CD4-positive, CD25-positive, alpha-beta regulatory T cell (primary cell): ENCODE data around the gene TNPO3. TPM values are rescaled to one million over a fixed set of nuclear protein-coding genes. Genes with fewer than 3 reads are reported as not detected.

ENCODE experiments used
- ATAC-seq, 2 donors: fragments of 150-1000 bp; cut with Tn5 transposase; one replicate each; pipeline ENCODE4 v1.10.0; 2021; ENCODE audit warnings: low read depth in 2 of 2, moderate number of reproducible peaks in 2 of 2, moderate library complexity in 1 of 2
- DNase-seq, 3 donors: peaks; one replicate each; pipeline versions ENCODE4 v3.0.0 to v3.0.0-alpha.2; 2012 to 2022; ENCODE audit warnings: mixed read lengths in 1 of 3
- H3K27ac ChIP-seq: one replicate; pipeline ENCODE4 v1.7.0; 2013; ENCODE audit warnings: mild to moderate bottlenecking, low read length; ENCODE audit not compliant: insufficient read depth, poor library complexity, severe bottlenecking
- H3K27me3 ChIP-seq: one replicate; pipeline ENCODE4 v1.7.0; 2013; ENCODE audit warnings: low read length; ENCODE audit not compliant: control insufficient read depth, insufficient read depth
- H3K36me3 ChIP-seq: one replicate; pipeline ENCODE4 v1.7.0; 2013; ENCODE audit warnings: mild to moderate bottlenecking, low read length, moderate library complexity; ENCODE audit not compliant: control insufficient read depth, insufficient read depth
- H3K4me1 ChIP-seq: 2 replicates; pipeline ENCODE4 v1.7.0; 2013; ENCODE audit warnings: mild to moderate bottlenecking, low read length; ENCODE audit not compliant: insufficient read depth, control insufficient read depth, poor library complexity, severe bottlenecking
- H3K4me3 ChIP-seq: one replicate; pipeline ENCODE4 v1.7.0; 2013; ENCODE audit warnings: low read depth, mild to moderate bottlenecking, low read length, moderate library complexity
- H3K9me3 ChIP-seq, 2 experiments: 1 replicate in 1 of 2; 2 replicates in 1 of 2; pipeline ENCODE4 v1.7.0; 2013; ENCODE audit warnings: low read length in 2 of 2, mild to moderate bottlenecking in 1 of 2, moderate library complexity in 1 of 2; ENCODE audit not compliant: control insufficient read depth in 2 of 2
- H3K27ac Mint-ChIP-seq, 3 donors: one replicate each; pipeline ENCODE4 v1.8.0; 2020 to 2022; ENCODE audit warnings: mild to moderate bottlenecking in 3 of 3, mixed read lengths in 3 of 3, moderate library complexity in 2 of 3
- H3K27me3 Mint-ChIP-seq: one replicate; pipeline ENCODE4 v1.8.0; 2022; ENCODE audit warnings: mild to moderate bottlenecking, mixed read lengths
- H3K36me3 Mint-ChIP-seq: one replicate; pipeline ENCODE4 v1.8.0; 2020; ENCODE audit warnings: mixed read lengths
- H3K4me1 Mint-ChIP-seq, 4 donors: one replicate each; pipeline ENCODE4 v1.8.0; 2020 to 2022; ENCODE audit warnings: mixed read lengths in 4 of 4, mild to moderate bottlenecking in 1 of 4
- H3K4me3 Mint-ChIP-seq, 4 donors: one replicate each; pipeline ENCODE4 v1.8.0; 2020 to 2022; ENCODE audit warnings: mild to moderate bottlenecking in 4 of 4, mixed read lengths in 4 of 4, moderate library complexity in 3 of 4
- H3K9me3 Mint-ChIP-seq, 7 donors: one replicate each; pipeline ENCODE4 v1.8.0; 2020 to 2022; ENCODE audit warnings: mixed read lengths in 7 of 7, mild to moderate bottlenecking in 3 of 7, moderate library complexity in 2 of 7
- polyA plus RNA-seq, 4 donors: library from polyadenylated mRNA; unstranded; fragments of 300-500 nt; fragmentation: Illumina TruSeq; gene quantifications; one replicate each; pipeline ENCODE4 v1.2.3, GENCODE V29; 2021
- total RNA-seq: library from RNA; stranded (reverse); gene quantifications from one replicate; pipeline ENCODE4 v1.2.3, GENCODE V29; 2022

TNPO3 gene
- total and polyA plus RNA-seq, 5 donors from 2014 or later: 31.6 to 48.8 (median 36.2) TPM

DNA sequence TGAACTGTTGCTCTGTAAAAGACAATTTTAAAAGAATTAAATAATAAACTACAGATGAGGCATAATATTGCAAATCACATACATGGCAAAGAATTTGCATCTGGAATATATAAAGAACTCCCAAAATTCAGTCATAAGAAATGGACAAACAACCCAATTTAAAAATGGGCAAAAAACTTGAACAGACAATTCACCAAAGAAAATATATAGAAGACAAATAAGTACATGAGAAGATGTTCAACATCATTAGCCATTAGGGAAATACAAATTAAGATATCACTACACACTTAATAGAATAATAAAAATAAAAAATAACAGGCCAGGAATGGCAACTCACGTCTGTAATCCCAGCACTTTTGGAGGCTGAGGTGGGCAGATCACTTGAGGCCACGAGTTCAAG is 22.0 kb upstream of the TNPO3 start:
- peaks cover 39% of the 10 kb centered on the region for H3K27me3 Mint-ChIP-seq

DNA sequence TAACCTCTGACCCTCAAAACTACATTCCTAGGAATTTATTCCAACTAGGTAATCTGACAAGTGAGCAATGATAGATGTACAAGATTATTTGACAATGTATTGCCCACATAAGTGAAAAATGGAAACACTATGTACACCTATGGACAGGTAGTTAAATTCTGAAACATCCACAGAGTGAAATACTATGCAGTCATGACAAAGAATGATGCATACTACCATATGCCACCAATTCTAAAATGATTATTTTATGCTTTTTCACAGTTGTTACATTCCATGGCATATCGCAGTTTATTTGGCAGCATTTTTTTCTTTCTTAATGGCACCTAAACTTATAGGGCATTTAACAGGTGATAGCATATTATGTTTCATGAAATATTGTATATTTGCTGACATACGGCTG is 20.1 kb upstream of the TNPO3 start:
- H3K27ac ChIP-seq: no peak overlapping the region
- ATAC-seq: no peak
- H3K27me3 Mint-ChIP-seq: peaks cover 43% of the 10 kb centered on the region
- no peak overlapping the region for H3K4me3 ChIP-seq
- H3K4me1 ChIP-seq: no peaks in the 10 kb centered on the region
- H3K27me3 ChIP-seq: peaks cover 3% of the 10 kb centered on the region
- H3K27ac Mint-ChIP-seq: no peak overlapping the region
- H3K9me3 Mint-ChIP-seq: peaks cover 0 to 3% (median 0%) of the 10 kb centered on the region in 7 donors
- no peaks in the 10 kb centered on the region for H3K9me3 ChIP-seq
- H3K4me3 Mint-ChIP-seq: no peak overlapping the region
- H3K4me1 Mint-ChIP-seq: peaks cover 0 to 7% (median 6%) of the 10 kb centered on the region in 4 donors
- no peaks in the 10 kb centered on the region for H3K36me3 ChIP-seq
- no peak for DNase-seq
- peaks cover 6% of the 10 kb centered on the region for H3K36me3 Mint-ChIP-seq

More for the DNA sequence above, 22.0 kb upstream of the TNPO3 start:
- H3K9me3 Mint-ChIP-seq: peaks cover 0 to 3% (median 0%) of the 10 kb centered on the region in 7 donors
- no peak for DNase-seq
- Histone ChIP-seq H3K9me3 (no peaks in the 10 kb centered on the region), H3K27me3 (peaks cover 3% of the 10 kb centered on the region), H3K36me3 (no peaks in the 10 kb centered on the region), H3K4me3 (no peak overlapping the region), H3K27ac (no peak overlapping the region), H3K4me1 (no peaks in the 10 kb centered on the region)
- no peak for ATAC-seq
- no peak overlapping the region for H3K27ac Mint-ChIP-seq
- no peak overlapping the region for H3K4me3 Mint-ChIP-seq
- peaks cover 0 to 7% (median 6%) of the 10 kb centered on the region in 4 donors for H3K4me1 Mint-ChIP-seq
- H3K36me3 Mint-ChIP-seq: peaks cover 6% of the 10 kb centered on the region

GRCh38 chr7:129074361-129074871 is 19.5 kb upstream of the TNPO3 start:
- Histone ChIP-seq H3K27me3 (peaks cover 3% of the 10 kb centered on the region), H3K27ac (no peak overlapping the region), H3K4me3 (no peak overlapping the region), H3K4me1 (no peaks in the 10 kb centered on the region), H3K36me3 (no peaks in the 10 kb centered on the region), H3K9me3 (no peaks in the 10 kb centered on the region)
- Mint-ChIP-seq H3K36me3 (peaks cover 6% of the 10 kb centered on the region), H3K4me1 (peaks cover 0 to 10% (median 6%) of the 10 kb centered on the region in 4 donors), H3K9me3 (peaks cover 0 to 3% (median 0%) of the 10 kb centered on the region in 7 donors), H3K4me3 (no peak overlapping the region), H3K27ac (no peak overlapping the region), H3K27me3 (peaks cover 45% of the 10 kb centered on the region)
- ATAC-seq (no peak), DNase-seq (no peak)

DNA sequence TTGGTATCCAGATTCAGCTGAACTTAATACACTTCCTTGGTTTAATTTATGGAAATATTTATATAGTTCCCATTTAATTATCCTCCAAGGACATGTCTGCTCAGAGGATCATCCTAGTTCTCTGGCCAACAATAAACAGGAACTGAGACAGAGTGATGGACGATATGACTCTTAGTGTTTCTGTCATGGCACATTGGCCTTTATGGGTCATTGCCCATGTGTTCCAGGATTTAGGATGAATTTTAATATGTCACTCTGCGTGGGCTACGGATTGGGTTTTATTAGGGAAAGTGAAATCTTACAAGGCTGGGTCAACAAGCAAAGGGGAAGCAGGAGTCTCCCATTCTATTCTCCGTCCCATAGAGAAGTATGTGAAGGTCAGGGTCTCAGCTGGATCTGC is 18.8 kb upstream of the TNPO3 start:
- ATAC-seq: no peak
- Mint-ChIP-seq H3K9me3 (peaks cover 0 to 3% (median 0%) of the 10 kb centered on the region in 7 donors), H3K36me3 (peaks cover 6% of the 10 kb centered on the region)

DNA sequence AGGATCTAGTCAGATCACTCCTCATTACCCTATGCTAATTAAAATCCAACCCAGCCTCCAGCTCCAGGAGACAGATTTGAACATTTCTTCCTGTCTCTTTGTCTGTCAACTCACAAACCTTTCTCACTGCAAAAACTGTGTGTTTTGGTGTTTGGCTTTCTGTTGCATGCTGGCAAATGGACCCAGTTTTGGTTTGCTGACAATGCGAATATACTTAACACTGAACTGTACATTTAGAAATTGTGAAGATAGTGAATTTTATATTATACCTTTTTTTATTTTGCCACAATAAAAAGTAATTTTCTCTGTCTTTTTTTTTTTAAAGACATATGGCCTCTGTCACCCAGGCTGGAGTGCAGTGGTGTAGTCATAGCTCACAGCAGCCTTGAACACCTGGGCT is 18.3 kb upstream of the TNPO3 start:
- no peak for ATAC-seq
- peaks cover 3% of the 10 kb centered on the region for H3K27me3 ChIP-seq
- H3K36me3 ChIP-seq: no peaks in the 10 kb centered on the region
- peaks cover 0 to 12% (median 6%) of the 10 kb centered on the region in 4 donors for H3K4me1 Mint-ChIP-seq
- peaks cover 43% of the 10 kb centered on the region for H3K27me3 Mint-ChIP-seq
- peaks cover 6% of the 10 kb centered on the region for H3K36me3 Mint-ChIP-seq
- H3K9me3 Mint-ChIP-seq: peaks cover 0 to 3% (median 0%) of the 10 kb centered on the region in 7 donors
- no peak overlapping the region for H3K4me3 Mint-ChIP-seq
- H3K4me1 ChIP-seq: no peaks in the 10 kb centered on the region
- no peak for DNase-seq
- H3K9me3 ChIP-seq: no peaks in the 10 kb centered on the region
- H3K27ac ChIP-seq: no peak overlapping the region
- no peak overlapping the region for H3K27ac Mint-ChIP-seq
- H3K4me3 ChIP-seq: no peak overlapping the region

More for the DNA sequence above, 18.8 kb upstream of the TNPO3 start:
- Mint-ChIP-seq H3K4me1 (peaks cover 0 to 12% (median 6%) of the 10 kb centered on the region in 4 donors), H3K27ac (peak overlapping the region in 1 of 3 donors; percentile 89), H3K27me3 (peaks cover 47% of the 10 kb centered on the region), H3K4me3 (peak overlapping the region in 1 of 4 donors; percentile 40)
- no peak for DNase-seq
- peaks cover 3% of the 10 kb centered on the region for H3K27me3 ChIP-seq
- no peak overlapping the region for H3K27ac ChIP-seq
- H3K9me3 ChIP-seq: no peaks in the 10 kb centered on the region
- H3K4me3 ChIP-seq: no peak overlapping the region
- H3K4me1 ChIP-seq: no peaks in the 10 kb centered on the region
- H3K36me3 ChIP-seq: no peaks in the 10 kb centered on the region

DNA sequence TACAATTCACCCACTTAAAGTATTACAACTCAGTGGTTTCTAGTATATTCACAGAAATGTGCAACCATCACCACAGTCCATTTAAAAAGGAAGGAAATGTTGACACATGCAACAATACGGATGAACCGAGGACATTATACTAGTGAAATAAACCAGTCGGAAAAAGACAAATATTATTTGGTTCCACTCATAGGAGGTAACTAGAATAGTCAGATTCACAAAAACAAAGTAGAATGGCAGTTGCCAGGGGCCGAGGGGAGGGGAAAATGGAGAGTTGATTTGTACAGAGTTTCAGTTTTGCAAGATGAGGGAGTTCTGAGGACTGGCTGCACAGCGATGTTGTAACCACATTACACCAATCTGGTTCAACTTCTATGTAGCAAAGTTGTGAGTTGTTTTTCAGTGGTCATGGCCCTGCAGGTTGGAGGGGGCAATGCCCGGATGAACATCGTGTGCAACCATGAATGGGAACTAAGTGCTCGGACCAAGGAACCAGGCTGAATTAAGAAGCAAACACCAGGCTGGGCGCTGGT is 17.6 kb upstream of the TNPO3 start:
- Mint-ChIP-seq H3K9me3 (peaks cover 0 to 3% (median 0%) of the 10 kb centered on the region in 7 donors), H3K36me3 (peaks cover 6% of the 10 kb centered on the region), H3K4me3 (peak overlapping the region in 1 of 4 donors; percentile 40), H3K27ac (peak overlapping the region in 1 of 3 donors; percentile 33), H3K27me3 (peaks cover 43% of the 10 kb centered on the region), H3K4me1 (peaks cover 0 to 12% (median 6%) of the 10 kb centered on the region in 4 donors)
- H3K4me1 ChIP-seq: no peaks in the 10 kb centered on the region
- no peaks in the 10 kb centered on the region for H3K9me3 ChIP-seq
- peaks cover 3% of the 10 kb centered on the region for H3K27me3 ChIP-seq
- DNase-seq (peak in 1 of 3 donors; percentile 42), ATAC-seq (no peak)
- no peak overlapping the region for H3K27ac ChIP-seq
- no peak overlapping the region for H3K4me3 ChIP-seq
- no peaks in the 10 kb centered on the region for H3K36me3 ChIP-seq

- H3K27ac ChIP-seq: no peak overlapping the region
- no peaks in the 10 kb centered on the region for H3K9me3 ChIP-seq
- no peaks in the 10 kb centered on the region for H3K27me3 ChIP-seq
- no peak for ATAC-seq
- H3K36me3 ChIP-seq: no peaks in the 10 kb centered on the region
- H3K4me1 ChIP-seq: no peaks in the 10 kb centered on the region
- H3K36me3 Mint-ChIP-seq: peaks cover 6% of the 10 kb centered on the region
- H3K27me3 Mint-ChIP-seq: peaks cover 32% of the 10 kb centered on the region
- peak overlapping the region in 1 of 3 donors; percentile 47 for H3K27ac Mint-ChIP-seq
- no peak for DNase-seq
- H3K4me3 ChIP-seq: no peak overlapping the region
- no peak overlapping the region for H3K4me3 Mint-ChIP-seq
- H3K4me1 Mint-ChIP-seq: peaks cover 0 to 12% (median 6%) of the 10 kb centered on the region in 4 donors
- H3K9me3 Mint-ChIP-seq: peaks cover 0 to 4% (median 0%) of the 10 kb centered on the region in 7 donors
Measured at GRCh38 chr7:129069021-129069420, 14.1 kb upstream of the TNPO3 start.
